IMR-90 (cell line): ENCODE results near the gene LNX1. TPM values are rescaled to one million over a fixed set of nuclear protein-coding genes. Genes with fewer than 3 reads are reported as not detected.
A peak's percentile ranks its signal among the peaks of the same experiment; 100 is the strongest.

Experiments
- ATAC-seq: fragments of 200-7000 bp; cut with Tn5 transposase; 2 replicates; pipeline ENCODE4 v1.9.1; 2020; ENCODE audit warnings: low read depth, mild to moderate bottlenecking, moderate library complexity
- BruUV-seq: library from RNA; stranded (reverse); fragments of 400-500 nt; replicated peaks from 2 replicates; lab custom pipeline; 2021; lab: Mats Ljungman, UMichigan
- CTCF ChIA-PET: fragments of 300-600 bp; formaldehyde crosslinking; extraction: SDS; loops from one replicate; lab custom pipeline; 2021; ENCODE audit warnings: antibody characterized with exemption; lab: Yijun Ruan, JAX
- POLR2A ChIA-PET: fragments of 300-600 bp; sonication (Branson Sonifier 250); formaldehyde crosslinking; loops from one replicate; lab custom pipeline; 2022; ENCODE audit warnings: antibody characterized with exemption; ENCODE audit not compliant: unreplicated experiment; lab: Charles Lee
- DNase-seq: peaks from one replicate; pipeline ENCODE4 v3.0.0; 2013
- H2AFZ ChIP-seq: replicated peaks from 2 replicates; pipeline ENCODE3; 2013; ENCODE audit warnings: low read length, mild to moderate bottlenecking; ENCODE audit not compliant: poor library complexity
- H2AK5ac ChIP-seq: 2 replicates; pipeline ENCODE4 v1.6.1; 2013; ENCODE audit warnings: low read depth, low read length, inconsistent platforms
- H2AK9ac ChIP-seq: replicated peaks from 2 replicates; pipeline ENCODE3; 2013; ENCODE audit warnings: mild to moderate bottlenecking, low read depth, low read length, moderate library complexity; ENCODE audit not compliant: poor library complexity
- H2BK120ac ChIP-seq: 2 replicates; pipeline ENCODE4 v1.6.1; 2013; ENCODE audit warnings: low read depth, low read length, inconsistent platforms
- H2BK15ac ChIP-seq: 3 replicates; pipeline ENCODE4 v1.6.1; 2013; ENCODE audit warnings: low read depth, low read length, inconsistent platforms
- H2BK20ac ChIP-seq: 2 replicates; pipeline ENCODE4 v1.6.1; 2013; ENCODE audit warnings: low read depth, mild to moderate bottlenecking, inconsistent platforms, low read length, moderate library complexity
- H2BK5ac ChIP-seq: 2 replicates; pipeline ENCODE4 v1.6.1; 2013; ENCODE audit warnings: mild to moderate bottlenecking, low read depth, low read length, inconsistent platforms; ENCODE audit not compliant: poor library complexity, severe bottlenecking
- H3K14ac ChIP-seq: replicated peaks from 2 replicates; pipeline ENCODE4 v1.6.1; 2013; ENCODE audit warnings: low read depth, low read length, inconsistent platforms
- H3K18ac ChIP-seq: 2 replicates; pipeline ENCODE4 v1.6.1; 2013; ENCODE audit warnings: low read depth, low read length, control low read depth
- H3K23ac ChIP-seq: 2 replicates; pipeline ENCODE4 v1.6.1; 2013; ENCODE audit warnings: low read depth, low read length, inconsistent platforms
- H3K27ac ChIP-seq: 2 replicates; pipeline ENCODE4 v1.5.1; 2013; ENCODE audit warnings: mild to moderate bottlenecking, control low read depth, low read length; ENCODE audit not compliant: insufficient read depth
- H3K27me3 ChIP-seq: 2 replicates; pipeline ENCODE4 v1.6.1; 2013; ENCODE audit warnings: low read length; ENCODE audit not compliant: control insufficient read depth, insufficient read depth
- H3K36me3 ChIP-seq: 2 replicates; pipeline ENCODE4 v1.6.1; 2013; ENCODE audit warnings: low read length, mixed read lengths; ENCODE audit not compliant: control insufficient read depth, insufficient read depth
- H3K4ac ChIP-seq: 2 replicates; pipeline ENCODE4 v1.6.1; 2013; ENCODE audit warnings: low read depth, low read length, inconsistent platforms
- H3K4me1 ChIP-seq: 2 replicates; pipeline ENCODE4 v1.6.1; 2013; ENCODE audit warnings: low read length, mixed read lengths; ENCODE audit not compliant: control insufficient read depth, insufficient read depth
- H3K4me2 ChIP-seq: 2 replicates; pipeline ENCODE4 v1.6.1; 2013; ENCODE audit warnings: low read depth, mild to moderate bottlenecking, control low read depth, low read length, moderate library complexity
- H3K4me3 ChIP-seq: 2 replicates; pipeline ENCODE4 v1.5.1; 2013; ENCODE audit warnings: low read depth, mild to moderate bottlenecking, control low read depth, low read length, moderate library complexity; ENCODE audit not compliant: insufficient read depth
- H3K56ac ChIP-seq: 2 replicates; pipeline ENCODE4 v1.6.1; 2013; ENCODE audit warnings: low read length, inconsistent platforms; ENCODE audit not compliant: insufficient read depth; ENCODE audit errors: extremely low read depth
- H3K79me1 ChIP-seq, 2 experiments: 2 replicates each; pipeline ENCODE4 v1.6.1; 2013; ENCODE audit warnings: low read length in 2 of 2, inconsistent platforms in 1 of 2, low read depth in 1 of 2
- H3K9ac ChIP-seq: 2 replicates; pipeline ENCODE4 v1.6.1; 2013; ENCODE audit warnings: low read depth, low read length, control low read depth
- H3K9me1 ChIP-seq: 2 replicates; pipeline ENCODE4 v1.6.1; 2013; ENCODE audit warnings: low read length, inconsistent platforms; ENCODE audit not compliant: insufficient read depth
- H3K9me3 ChIP-seq: 2 replicates; pipeline ENCODE4 v1.6.1; 2013; ENCODE audit warnings: low read length; ENCODE audit not compliant: control insufficient read depth, insufficient read depth
- H4K20me1 ChIP-seq: 2 replicates; pipeline ENCODE4 v1.6.1; 2013; ENCODE audit warnings: low read length, inconsistent platforms; ENCODE audit not compliant: insufficient read depth
- H4K5ac ChIP-seq: 2 replicates; pipeline ENCODE4 v1.6.1; 2013; ENCODE audit warnings: mild to moderate bottlenecking, low read depth, low read length, control low read depth
- H4K8ac ChIP-seq, 2 experiments: 2 replicates each; pipeline ENCODE4 v1.6.1; 2013; ENCODE audit warnings: low read depth in 2 of 2, low read length in 2 of 2, control low read depth in 1 of 2, inconsistent platforms in 1 of 2
- H4K91ac ChIP-seq: 2 replicates; pipeline ENCODE4 v1.6.1; 2013; ENCODE audit warnings: low read depth, low read length, inconsistent platforms; ENCODE audit not compliant: insufficient read depth
- BHLHE40 ChIP-seq: fragments of 150-350 bp; IDR thresholded peaks from 2 replicates; pipeline ENCODE4 v1.6.1; 2016; ENCODE audit warnings: mild to moderate bottlenecking, low read depth, low read length
- CHD1 ChIP-seq: IDR thresholded peaks from 2 replicates; pipeline ENCODE4 v1.6.1; 2012; ENCODE audit warnings: low read depth, low read length, improper control_type of control experiment
- CTCF ChIP-seq: conservative IDR thresholded peaks from 2 replicates; pipeline ENCODE4 v1.5.1; 2012; ENCODE audit warnings: mild to moderate bottlenecking, low read depth, low read length, improper control_type of control experiment
- ELK1 ChIP-seq: fragments of 150-350 bp; IDR thresholded peaks from 2 replicates; pipeline ENCODE4 v1.6.1; 2016; ENCODE audit warnings: low read depth, mild to moderate bottlenecking, low read length, moderate library complexity, borderline replicate concordance
- FOS ChIP-seq: fragments of 150-350 bp; IDR thresholded peaks from 2 replicates; pipeline ENCODE4 v1.6.1; 2016; ENCODE audit warnings: low read depth, low read length
- MAFK ChIP-seq: IDR thresholded peaks from 2 replicates; pipeline ENCODE4 v1.6.1; 2012; ENCODE audit warnings: low read depth, low read length, improper control_type of control experiment
- MAZ ChIP-seq: IDR thresholded peaks from 2 replicates; pipeline ENCODE4 v1.6.1; 2012; ENCODE audit warnings: low read depth, mild to moderate bottlenecking, low read length, improper control_type of control experiment, moderate library complexity, borderline replicate concordance
- NFE2L2 ChIP-seq: fragments of 150-350 bp; IDR thresholded peaks from 2 replicates; pipeline ENCODE4 v1.6.1; 2016; ENCODE audit warnings: low read depth, mild to moderate bottlenecking, low read length
- POLR2A ChIP-seq: IDR thresholded peaks from 2 replicates; pipeline ENCODE4 v1.6.1; 2012; ENCODE audit warnings: mild to moderate bottlenecking, low read depth, low read length
- RCOR1 ChIP-seq: IDR thresholded peaks from 2 replicates; pipeline ENCODE4 v1.6.1; 2012; ENCODE audit warnings: mild to moderate bottlenecking, low read length, improper control_type of control experiment; ENCODE audit not compliant: insufficient replicate concordance
- RFX5 ChIP-seq: IDR thresholded peaks from 2 replicates; pipeline ENCODE4 v1.8.0; 2012; ENCODE audit warnings: low read depth, mild to moderate bottlenecking, low read length, moderate library complexity
- SMC3 ChIP-seq: fragments of 150-350 bp; IDR thresholded peaks from 2 replicates; pipeline ENCODE4 v1.6.1; 2016; ENCODE audit warnings: low read depth, mild to moderate bottlenecking, antibody characterized with exemption, low read length, moderate library complexity
- USF2 ChIP-seq: fragments of 150-350 bp; IDR thresholded peaks from 2 replicates; pipeline ENCODE4 v1.6.1; 2017; ENCODE audit warnings: mild to moderate bottlenecking, antibody characterized with exemption, low read length, low read depth
- WGBS, 2 experiments: methylation state at CpG; one replicate each; pipeline versions ENCODE4 v1.1.5 to v1.1.7; 2013; ENCODE audit warnings: missing lambda C conversion rate in 2 of 2; ENCODE audit not compliant: insufficient read length in 1 of 2; ENCODE audit errors: extremely low coverage in 2 of 2; 5-methylcytosine and 5-hydroxymethylcytosine counted together
- dilution Hi-C: fragments of 300-500 bp; cut with HindIII; formaldehyde crosslinking; loops from one replicate; pipeline ENCODE4 v1.14.3; 2018; ENCODE audit warnings: low sequenced_read_pairs; ENCODE audit not compliant: unreplicated experiment
- in situ Hi-C: fragments of 300-500 bp; cut with MboI; formaldehyde crosslinking; loops from 3 replicates; pipeline ENCODE4 v1.14.3; 2019; ENCODE audit warnings: low sequenced_read_pairs, inconsistent platforms, mixed read lengths
- intact Hi-C: fragments of 100-400 bp; cut with micrococcal nuclease; formaldehyde crosslinking; loops from 2 replicates; pipeline ENCODE4 v1.10.0; 2022
- polyA plus RNA-seq, 3 experiments: library from polyadenylated mRNA; depleted of rRNA; stranded (reverse); fragments of >200 nt; gene quantifications; 2 replicates each; pipeline ENCODE4 v1.2.3, GENCODE V29; 2012; ENCODE audit warnings: low replicate concordance in 1 of 3
- total RNA-seq: library from RNA; depleted of rRNA; stranded (reverse); fragments of >200 nt; gene quantifications from 2 replicates; pipeline ENCODE4 v1.2.3, GENCODE V29; 2012

The LNX1 gene
- total and polyA plus RNA-seq, 2 of the 4 experiments (the other 2 are of a cell fraction): 0.15 to 0.36 TPM

GRCh38 chr4:53586121-53586816 is 5.0 kb downstream of the LNX1 start:
- Histone ChIP-seq H3K79me1 (no peaks in the 10 kb centered on the region), H2BK15ac (peak overlapping the region; percentile 56; the same call in 2 of the 3 replicates), H2BK120ac (peak overlapping the region; percentile 83), H3K9ac (no peak overlapping the region), H4K8ac (peak overlapping the region in 1 of 2 experiments; percentile 73; a peak in 3 of 4 replicates), H2AFZ (no peak overlapping the region), H4K5ac (peak overlapping the region; percentile 46; the same call in 1 of the 2 replicates), H4K20me1 (no peaks in the 10 kb centered on the region), H2BK20ac (peak overlapping the region; percentile 68; the same call in 1 of the 2 replicates), H3K18ac (peak overlapping the region; percentile 86), H3K4ac (peak overlapping the region; percentile 74), H3K4me1 (peaks cover 16% of the 10 kb centered on the region), H3K9me3 (no peaks in the 10 kb centered on the region), H4K91ac (no peak overlapping the region), H3K14ac (peak overlapping the region; percentile 47; the same call in 1 of the 2 replicates), H2AK5ac (peak overlapping the region; percentile 29; the same call in 1 of the 2 replicates), H3K27me3 (no peaks in the 10 kb centered on the region), H3K56ac (peak overlapping the region; percentile 37; the same call in 1 of the 2 replicates), H3K27ac (peak overlapping the region; percentile 50; the same call in 1 of the 2 replicates), H3K23ac (peak overlapping the region; percentile 49; the same call in 1 of the 2 replicates), H2AK9ac (no peak overlapping the region), H3K9me1 (0 out of 2 replicates have a peak, but pooled peaks cover 6% of the 10 kb centered on the region), H2BK5ac (peak overlapping the region; percentile 86), H3K4me2 (peak overlapping the region; percentile 8; the same call in 1 of the 2 replicates), H3K4me3 (no peak overlapping the region), H3K36me3 (no peaks in the 10 kb centered on the region)
- ChIA-PET POLR2A (no interaction called here), CTCF (interaction anchor here (0.7 kb wide), 1 partner anchor 31 kb away, joined by 3 read pairs; no protein-coding TSS in a partner anchor)
- ATAC-seq (peak; percentile 87), DNase-seq (peak; percentile 99)
- dilution Hi-C loops (no loop called here), in situ Hi-C loops (no loop called here), intact Hi-C loops (loop anchor here (5.0 to 10.0 kb wide), 2 partner anchors 101 to 199 kb away; no protein-coding TSS in a partner anchor)
- WGBS, 2 experiments: no CpG with 5 or more reads among the region's 6 CpGs
- no TSS peak for BruUV-seq
- TF ChIP-seq BHLHE40: peak; percentile 93
- no peak for TF ChIP-seq CHD1
- peak; percentile 47; the same call in 1 of the 2 replicates for TF ChIP-seq MAFK
- no peak for TF ChIP-seq MAZ
- TF ChIP-seq RFX5: no peak
- TF ChIP-seq NFE2L2: no peak
- TF ChIP-seq USF2: peak; percentile 97
- TF ChIP-seq ELK1: no peak
- TF ChIP-seq FOS: peak; percentile 95
- TF ChIP-seq POLR2A: no peak
- TF ChIP-seq RCOR1: peak; percentile 68
- 0 out of 2 replicates have a peak, but pooled peaks have one; percentile 0 for TF ChIP-seq SMC3
- no peak for TF ChIP-seq CTCF
